HG03196 (cell line): ENCODE results near the gene PRDM16.

Experiments used
- ATAC-seq: cut with Tn5 transposase; IDR thresholded peaks from one replicate; pipeline ENCODE4 v1.9.1; 2021; ENCODE audit not compliant: unreplicated experiment

The PRDM16 gene

GRCh38 chr1:3476666-3477065 is 407.7 kb downstream of the PRDM16 start:
- ATAC-seq, result no peak

GRCh38 chr1:3477241-3477995 is 408.4 kb downstream of the PRDM16 start:
- ATAC-seq, result no peak

- no peak for ATAC-seq
These were observed 409.2 kb downstream of the PRDM16 start for GRCh38 chr1:3478187-3478586.

- ATAC-seq, result no peak
These were observed 410.7 kb downstream of the PRDM16 start for GRCh38 chr1:3479511-3480368.

- ATAC-seq, result no peak
These were observed 411.3 kb downstream of the PRDM16 start for GRCh38 chr1:3480369-3480719.

GRCh38 chr1:3481046-3481445 is 412.0 kb downstream of the PRDM16 start:
- no peak for ATAC-seq

- no peak for ATAC-seq
These were observed 412.9 kb downstream of the PRDM16 start for GRCh38 chr1:3481836-3482375.

- no peak for ATAC-seq
These were observed 413.4 kb downstream of the PRDM16 start for GRCh38 chr1:3482378-3482849.

GRCh38 chr1:3483380-3483779 is 414.4 kb downstream of the PRDM16 start:
- no peak for ATAC-seq

- ATAC-seq, result no peak
These were observed 414.9 kb downstream of the PRDM16 start for GRCh38 chr1:3483801-3484444.

GRCh38 chr1:3485016-3485415 is 416.0 kb downstream of the PRDM16 start:
- ATAC-seq, result no peak
